NCI-H345 (cell line): ENCODE results near the gene PHLPP1.

Experiments
- DNase-seq: peaks from one replicate; lab custom pipeline; 2025; lab: John Stamatoyannopoulos, UW

The PHLPP1 gene

DNA sequence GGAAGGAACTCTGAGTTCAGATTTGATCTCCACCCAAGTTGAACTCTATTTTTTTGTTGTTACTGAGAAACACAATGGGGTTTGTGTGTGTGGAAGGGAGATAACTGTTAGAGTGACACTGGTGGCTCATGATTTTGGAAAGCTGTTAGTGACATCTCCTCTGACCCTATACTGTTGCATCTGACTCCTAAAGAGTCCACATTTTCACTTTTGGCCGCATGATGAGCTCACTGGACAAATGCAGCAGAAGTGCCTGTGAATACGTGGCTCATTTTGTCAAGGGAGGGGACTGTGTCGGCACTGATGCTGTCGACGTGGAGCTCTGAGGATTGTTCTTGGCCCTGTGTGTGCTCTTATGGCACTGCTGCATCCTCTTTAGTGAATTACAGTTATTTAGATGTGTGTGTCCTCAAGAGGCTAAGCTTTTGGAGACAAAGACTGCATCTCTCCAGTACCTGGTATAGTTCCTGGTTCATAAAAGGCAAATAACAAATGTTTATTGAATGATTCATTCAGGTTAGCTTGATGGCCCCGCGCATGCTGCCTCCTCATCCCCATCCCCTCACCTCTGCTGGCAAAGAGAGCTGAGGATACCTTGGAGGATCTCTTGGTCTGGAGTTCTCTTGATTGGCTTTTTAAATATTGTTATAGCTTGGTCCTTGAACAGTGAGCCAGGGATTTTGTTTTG, 135.4 kb downstream of the PHLPP1 start:
- DNase-seq, result peak; percentile 28

DNA sequence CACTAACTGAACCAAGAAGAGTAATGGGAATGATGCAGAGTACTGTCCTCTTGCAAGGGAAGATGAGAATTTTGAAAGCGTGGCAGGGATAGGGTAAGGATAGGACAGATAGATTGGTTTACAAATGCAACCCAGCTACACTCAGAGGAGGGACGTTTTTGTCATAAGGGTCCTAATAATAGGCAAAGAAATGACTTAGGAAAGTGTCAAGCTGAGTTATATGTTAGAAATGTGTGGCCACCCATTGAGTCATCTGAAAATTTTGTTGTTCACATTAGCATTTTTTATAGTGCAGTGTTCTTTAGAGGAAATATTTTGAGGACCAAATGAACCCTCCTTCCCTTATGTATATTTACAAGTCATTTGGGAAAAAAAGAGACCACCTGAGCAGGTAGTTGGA, 137.5 kb downstream of the PHLPP1 start:
- DNase-seq, result no peak

DNA sequence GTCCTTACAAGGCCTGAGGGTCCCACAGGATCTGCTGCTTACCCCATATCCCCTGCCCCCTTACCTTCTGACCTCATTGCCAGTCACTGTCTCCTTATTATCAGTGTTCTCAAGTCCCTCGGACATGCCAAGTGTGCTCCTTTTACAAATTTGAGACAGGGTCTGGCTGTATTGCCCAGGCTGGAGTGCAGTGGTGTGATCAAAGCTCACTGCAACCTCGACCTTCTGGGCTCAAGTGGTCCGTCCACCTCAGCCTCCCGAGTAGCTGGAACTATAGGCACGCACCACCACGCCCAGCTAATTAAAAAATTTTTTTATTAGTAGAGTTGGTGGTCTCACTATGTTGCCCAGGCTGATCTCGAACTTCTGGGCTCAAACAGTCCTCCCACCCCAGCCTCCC, 141.0 kb downstream of the PHLPP1 start:
- no peak for DNase-seq

DNA sequence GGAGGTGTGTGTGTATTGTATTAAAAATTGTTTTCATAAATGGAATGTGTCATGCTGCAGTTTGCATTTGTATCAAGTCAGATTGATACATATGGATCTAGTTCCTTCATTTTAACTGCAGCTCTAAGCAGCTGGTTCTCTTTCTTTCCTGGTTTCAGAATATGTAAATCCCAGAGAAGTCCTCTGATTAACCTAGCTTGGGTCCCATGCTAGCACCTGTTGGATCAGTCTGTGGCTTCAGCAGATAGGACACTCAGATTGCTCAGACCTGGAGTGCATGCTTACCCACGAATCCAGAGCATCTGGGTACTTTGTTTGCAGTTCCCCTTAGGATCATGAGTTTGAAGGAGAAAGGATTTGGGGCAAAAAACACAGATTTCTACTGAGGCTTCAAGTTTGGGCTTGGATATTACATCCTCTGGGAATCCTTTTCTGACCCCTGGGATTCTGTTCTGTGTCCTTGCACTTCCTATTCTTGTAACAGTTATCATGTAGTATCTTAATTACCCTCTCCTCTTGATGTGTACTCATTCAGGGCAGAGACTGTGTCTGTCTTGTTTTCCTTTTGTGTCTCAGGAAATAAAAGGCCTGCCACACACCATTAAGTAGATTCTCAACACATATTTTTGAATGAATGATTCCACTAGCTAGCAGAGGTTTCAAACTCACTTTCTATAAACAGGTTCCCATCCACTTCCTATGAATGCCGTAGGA, 142.1 kb downstream of the PHLPP1 start:
- DNase-seq, result no peak

DNA sequence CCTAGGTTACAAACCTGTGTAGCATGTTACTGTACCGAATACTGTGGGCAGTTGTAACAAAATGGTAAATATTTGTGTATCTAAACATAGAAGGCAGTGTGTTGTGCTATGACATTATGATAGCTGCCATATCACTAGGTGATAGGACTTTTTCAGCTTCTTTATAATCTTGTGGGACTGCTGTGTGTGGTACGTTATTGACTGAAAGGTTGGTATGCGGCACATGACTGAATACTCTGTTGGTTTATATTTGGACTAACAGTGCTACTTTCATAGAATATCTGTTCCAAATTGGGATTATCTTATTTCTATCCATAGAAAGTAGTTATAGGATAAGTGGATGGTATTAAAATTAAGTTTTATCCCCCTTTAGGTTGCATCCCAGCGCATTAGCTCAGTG, 144.7 kb downstream of the PHLPP1 start:
- DNase-seq, result no peak

DNA sequence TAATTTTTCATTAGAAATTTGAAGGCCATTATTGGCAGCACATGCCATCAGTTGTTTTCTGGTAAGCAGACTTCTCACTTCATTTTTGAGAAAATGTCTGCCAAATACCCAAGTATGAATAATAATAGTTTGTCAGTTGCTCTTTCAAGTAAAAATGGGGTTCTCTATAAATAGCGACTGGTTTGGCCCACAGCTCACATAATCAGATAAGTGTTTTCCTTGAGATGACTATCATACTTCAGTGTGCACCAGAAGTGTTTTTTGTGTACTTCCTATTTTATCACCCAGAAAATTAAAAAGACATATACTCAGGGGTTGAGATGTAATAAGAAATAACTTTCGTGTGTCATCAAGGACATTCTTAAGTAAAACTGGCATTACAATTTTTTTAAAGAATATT, 147.1 kb downstream of the PHLPP1 start:
- DNase-seq, result no peak

DNA sequence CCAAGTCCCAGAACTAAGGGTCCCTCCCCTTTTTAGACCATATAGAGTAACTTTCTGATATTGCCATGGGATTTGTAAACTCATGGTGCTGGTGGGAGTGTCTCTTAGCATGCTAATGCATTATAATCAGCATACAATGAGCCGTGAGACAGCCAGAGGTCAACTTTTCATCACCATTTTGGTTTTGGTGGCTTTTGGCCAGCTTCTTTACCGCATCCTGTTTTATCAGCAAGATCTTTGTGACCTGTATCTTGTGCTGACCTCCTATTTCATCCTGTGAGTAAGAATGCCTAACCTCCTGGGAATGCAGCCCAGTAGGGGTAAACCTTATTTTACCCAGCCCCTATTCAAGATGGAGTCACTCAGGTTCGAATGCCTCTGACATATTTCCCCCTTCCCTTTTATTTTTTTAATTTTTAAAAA, 148.2 kb downstream of the PHLPP1 start:
- no peak for DNase-seq

DNA sequence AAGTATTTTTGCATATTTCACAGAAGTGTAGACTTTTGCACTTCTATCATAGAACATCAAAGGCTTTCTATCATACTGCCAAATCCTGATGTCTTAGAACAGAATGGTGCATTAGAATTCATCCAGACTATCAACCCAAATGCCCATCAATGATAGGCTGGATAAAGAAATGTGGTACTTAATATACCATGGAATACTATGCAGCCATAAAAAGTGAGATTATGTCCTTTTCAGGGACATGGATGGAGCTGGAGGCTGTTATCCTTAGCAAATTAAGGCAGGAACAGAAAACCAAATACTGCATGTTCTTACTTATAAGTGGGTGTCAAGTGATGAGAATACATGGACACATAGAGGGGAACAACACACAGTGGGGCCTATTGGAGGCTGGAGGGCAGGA, 150.2 kb downstream of the PHLPP1 start:
- no peak for DNase-seq

DNA sequence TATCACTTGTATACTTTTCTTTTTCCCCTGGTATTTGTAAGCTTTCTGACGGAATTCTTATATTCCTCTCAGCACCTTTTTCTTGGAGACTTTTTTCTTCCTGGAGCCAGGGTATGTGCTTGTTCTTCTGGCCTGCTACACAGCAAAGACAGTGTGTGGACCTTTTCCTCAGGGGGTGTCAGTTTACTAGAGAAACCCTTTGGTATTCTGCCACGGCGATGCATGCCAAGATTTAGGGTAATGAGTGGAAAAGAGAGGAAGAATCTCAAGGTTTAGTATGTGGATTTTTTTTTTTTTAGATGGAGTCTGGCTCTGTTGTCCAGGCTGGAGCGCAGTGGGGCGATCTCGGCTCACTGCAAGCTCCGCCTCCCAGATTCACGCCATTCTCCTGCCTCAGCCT, 152.2 kb downstream of the PHLPP1 start:
- DNase-seq, result no peak

DNA sequence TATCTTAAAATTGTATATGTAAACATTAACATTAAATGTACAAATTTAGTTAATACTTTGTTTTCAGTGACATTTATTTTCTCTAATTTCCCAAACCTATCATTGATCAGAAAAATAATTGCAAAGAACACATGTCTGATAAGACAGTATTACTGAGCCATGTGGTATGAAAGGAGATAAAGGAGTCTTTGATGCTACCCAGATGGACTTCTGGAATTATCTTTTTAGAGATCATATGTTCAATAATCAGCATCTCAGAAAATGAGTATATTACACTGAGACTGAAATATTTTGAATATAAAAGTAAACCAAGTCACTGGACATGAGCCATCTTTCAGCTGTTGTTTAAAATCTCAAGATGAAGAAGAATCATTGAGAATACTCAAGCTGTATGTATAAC, 153.3 kb downstream of the PHLPP1 start:
- no peak for DNase-seq

DNA sequence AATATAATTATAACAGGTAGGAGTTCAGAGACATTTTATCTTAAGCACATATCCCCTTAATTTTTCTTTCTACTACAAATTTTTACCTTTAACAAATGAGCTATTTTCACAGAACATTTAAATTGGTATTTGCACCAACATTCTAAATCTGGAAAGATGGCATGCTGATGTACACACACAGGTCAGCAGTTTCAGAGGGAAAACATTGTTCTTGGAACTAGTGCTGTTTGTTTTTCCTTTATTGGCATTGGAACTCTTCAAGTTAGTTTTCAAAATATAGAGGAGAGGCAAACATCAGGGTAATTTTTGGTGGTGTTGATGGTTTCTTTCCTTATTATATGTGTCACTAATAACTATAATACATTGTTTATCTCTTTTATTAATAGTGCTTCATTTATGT, 155.3 kb downstream of the PHLPP1 start:
- DNase-seq, result no peak

DNA sequence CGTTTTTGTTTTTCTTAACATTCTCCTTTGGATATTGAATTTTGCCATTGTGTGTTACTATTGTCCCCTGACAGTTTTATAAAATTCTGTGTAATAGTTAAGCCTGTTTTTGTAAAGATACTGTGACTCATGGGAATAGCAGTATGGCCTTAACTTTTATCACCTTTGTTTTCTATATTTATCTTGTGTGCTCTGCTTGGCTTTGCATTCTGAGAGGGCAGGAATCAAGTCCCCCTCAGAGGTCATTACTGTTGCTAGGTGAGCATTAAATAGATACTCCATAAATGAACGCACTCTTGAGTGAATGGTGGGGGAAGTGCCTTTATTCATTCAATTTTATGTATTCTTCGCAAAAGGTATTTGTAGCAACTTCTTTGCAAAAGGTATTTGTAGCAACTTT, 160.0 kb downstream of the PHLPP1 start:
- no peak for DNase-seq

DNA sequence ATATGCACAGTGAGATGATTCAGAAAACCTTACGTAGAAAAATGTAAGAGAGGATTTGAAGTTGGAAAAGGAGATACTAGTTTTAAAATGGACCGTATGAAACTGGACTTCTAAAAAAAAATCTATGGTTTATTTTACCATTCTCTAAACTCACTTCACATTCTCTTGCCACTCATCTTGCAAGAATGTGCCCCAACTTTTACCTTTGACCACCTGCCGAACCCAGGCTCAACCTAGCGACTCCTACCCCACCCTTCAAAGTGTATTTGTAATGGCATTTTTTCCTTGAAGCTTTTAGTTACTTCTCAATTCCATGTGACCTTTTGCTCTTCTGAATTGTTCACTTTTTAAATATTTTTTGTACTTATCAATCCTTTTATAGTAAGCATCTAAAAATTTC, 160.8 kb downstream of the PHLPP1 start:
- DNase-seq, result no peak

DNA sequence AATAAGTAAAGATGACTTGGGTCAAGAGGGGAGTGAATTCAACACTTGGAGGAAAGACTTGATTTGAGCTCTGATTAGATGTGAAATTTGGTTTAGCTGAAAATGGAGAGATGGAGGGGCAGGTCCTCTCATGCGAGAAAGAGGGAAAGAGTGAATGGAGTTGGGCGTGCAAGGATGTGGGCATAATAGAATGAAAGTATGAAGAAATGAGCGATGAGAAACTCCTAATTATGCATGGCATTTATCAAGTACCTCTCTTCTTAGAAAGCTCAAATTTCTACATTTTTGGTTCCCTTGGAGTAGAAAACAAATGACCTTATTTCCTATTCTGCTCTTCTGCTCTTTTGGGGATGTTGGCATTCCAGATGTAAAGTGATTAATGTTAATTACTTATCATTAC, 161.5 kb downstream of the PHLPP1 start:
- no peak for DNase-seq

DNA sequence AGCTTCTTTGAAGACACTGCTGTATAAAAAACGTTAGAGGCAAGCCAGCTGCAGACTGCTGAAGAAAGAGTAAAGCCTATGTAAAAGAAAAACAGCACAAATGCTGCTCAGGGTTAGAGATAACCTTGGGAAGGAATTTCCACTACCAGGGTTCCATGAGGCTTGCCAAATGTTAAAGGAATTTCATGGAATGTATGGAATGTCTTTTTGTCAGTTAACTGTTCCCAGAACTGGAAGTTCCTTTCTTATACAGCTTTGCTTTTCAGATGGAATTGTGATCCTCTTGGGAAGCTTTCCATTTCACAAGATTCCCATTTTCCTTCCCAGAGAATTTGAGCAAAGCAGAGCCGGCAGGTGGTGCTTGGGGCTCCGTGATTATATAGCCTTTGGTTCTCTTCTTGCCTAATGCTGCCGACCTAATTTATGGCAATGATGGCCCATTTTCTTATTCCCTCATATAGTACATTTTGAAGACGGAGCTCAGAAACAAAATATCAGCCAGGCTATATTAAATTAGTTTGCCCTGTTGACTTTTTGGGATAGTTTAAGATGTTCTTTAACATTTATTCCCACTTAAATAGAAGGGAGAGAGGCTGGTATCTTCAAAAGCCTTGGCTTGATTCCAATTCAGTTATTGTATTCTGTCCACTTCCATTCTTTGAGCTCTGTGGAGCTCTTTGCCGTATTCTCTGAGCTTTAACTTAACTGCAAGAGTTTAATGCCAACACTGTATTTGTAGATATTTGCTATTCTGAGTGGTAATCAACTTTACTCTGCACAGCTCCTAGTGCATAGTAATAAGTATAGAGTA, 162.3 kb downstream of the PHLPP1 start:
- DNase-seq, result peak; percentile 50

DNA sequence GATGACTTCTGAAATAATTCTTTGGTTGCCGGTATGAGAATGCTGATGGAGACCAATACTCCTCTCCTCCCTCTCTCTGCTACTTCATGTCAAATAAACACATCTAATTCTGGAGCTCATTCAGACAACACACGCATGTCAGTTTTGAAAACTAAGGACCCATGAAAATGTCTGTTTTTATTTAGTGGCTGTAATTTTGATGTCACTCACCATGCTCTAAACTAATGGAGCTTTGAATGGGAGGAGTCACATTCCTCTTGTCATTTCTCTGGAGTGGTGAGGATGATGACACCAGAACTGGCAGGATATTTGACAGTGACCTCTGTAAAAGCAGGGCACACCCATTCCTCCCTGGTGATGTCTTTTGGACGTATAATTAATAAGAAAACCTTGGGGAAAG, 163.0 kb downstream of the PHLPP1 start:
- no peak for DNase-seq

DNA sequence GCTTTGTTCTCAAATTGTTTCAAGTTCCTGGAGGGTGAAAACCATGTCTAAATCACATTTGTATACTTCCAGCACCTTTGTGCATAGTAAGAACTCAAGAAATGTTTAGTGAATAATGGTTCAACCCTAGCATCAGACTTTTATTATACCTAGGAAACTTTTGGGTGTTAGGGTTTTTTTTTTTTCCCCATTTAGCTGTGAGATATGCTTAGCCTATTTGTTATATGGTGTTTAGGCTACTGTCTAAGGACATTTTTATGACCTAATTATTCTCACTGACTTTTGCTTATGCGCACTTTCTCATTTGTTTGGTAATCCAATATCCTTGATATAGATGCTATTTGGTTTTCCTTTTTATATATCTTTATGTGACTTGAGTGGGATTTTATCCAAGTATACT, 164.7 kb downstream of the PHLPP1 start:
- no peak for DNase-seq

DNA sequence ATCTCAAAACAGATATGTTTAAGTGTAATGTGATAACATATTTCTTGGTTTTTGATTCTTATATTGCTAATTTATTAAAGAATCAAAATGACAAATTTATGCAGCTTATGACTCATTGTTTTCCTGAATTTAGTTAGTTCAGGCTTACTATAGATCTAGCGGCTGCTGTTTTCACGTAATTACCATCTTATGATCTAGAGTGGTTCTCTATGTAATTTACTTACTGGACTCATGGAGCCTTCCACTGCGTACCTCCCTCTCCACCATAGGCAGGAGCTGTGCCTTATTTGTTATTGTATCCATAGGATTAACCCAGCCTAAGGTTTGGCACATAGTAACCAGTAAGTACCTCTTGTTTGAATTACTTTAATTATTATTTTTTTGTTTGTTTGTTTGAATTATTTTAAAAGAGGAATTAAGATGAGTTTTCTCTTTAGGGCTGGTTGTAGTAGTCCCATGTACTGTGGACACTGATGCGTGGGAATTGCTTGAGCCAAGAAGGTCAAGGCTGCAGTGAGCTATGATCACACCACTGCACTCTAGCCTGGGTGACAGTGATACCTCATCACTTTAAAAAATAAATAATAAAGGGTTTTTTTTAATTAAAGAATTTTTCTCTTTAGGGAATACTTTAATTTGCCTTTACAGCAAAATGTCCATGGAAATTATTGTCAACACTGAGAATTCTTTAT, 165.5 kb downstream of the PHLPP1 start:
- no peak for DNase-seq

DNA sequence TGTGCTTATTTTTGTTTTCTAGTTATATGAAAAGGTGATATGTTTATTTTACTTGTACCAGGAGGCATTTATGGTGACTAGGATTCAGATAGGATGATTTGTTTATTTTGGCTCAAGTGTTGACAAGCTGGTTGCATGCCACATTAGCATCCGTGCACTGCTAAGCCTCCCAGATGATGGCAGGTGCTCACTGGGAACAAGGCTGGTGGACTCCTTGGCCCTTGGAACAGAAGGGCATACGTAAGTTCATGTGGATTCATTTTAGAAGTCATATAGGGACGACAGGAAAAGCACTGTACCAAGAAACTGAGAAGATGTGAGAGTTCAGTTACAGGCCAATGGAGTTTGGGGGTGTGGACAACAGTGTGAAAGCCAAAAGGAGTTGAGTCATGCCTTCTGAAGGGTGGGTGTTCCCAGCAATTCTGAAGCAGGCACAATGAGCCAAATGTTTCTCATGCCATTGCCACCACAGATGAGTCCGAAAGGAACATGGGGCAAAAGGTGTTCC, 166.2 kb downstream of the PHLPP1 start:
- DNase-seq, result peak; percentile 82

DNA sequence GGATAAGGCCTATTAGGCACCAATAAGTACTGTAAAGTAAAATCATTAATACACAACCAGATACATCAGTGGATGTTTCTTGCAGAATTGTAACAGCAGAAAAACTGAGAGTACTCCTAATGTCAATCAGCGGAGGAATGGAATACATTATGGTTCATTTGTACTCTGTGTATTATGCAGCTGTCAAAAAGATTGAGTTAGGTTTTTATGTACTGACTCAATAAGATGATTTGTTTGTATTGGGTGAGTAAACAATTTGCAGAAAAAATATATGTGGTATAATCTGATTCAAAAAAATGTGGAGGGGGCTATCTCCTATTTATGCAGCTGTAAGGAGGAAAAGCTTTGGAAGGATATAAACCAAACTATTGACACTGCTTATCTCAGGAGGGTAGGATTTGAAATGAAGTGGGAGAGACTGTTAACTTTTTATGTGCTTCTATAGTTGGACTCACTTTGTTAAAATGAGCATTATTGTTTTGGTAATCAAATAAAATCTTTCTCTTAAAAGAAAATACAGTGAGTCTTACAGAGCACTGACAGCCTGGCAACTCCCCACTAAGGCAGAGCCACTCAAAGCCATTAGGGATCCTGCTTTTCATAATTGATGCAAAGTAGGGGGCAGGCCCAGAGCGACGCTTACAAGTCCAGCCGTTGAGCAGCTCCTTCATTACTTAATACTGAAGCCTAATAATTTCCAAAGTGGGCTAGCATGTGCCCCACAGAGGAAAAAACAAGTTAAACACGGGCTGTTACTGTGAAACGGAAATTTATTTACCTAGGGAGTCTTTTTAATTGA, 168.8 kb downstream of the PHLPP1 start:
- no peak for DNase-seq

DNA sequence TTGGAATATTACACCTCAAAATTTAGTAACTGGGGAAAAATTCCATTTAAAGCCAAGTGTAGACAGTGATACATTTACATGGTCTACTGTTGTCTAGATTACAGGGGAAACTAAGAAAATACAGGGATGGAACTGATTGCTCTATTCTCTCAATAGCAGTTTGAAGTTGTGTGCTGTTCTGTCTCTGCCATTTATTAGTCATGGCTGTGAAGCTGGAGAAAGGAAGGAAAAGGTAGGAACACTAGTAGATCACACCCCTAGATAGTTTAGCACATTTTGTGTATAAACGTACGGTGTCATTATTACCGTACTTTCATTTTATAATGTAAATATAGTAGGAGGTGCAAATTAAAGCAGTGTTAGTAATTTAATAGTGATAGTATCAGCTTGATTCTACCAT, 170.5 kb downstream of the PHLPP1 start:
- DNase-seq, result no peak
